ENCODE measurements around the gene SOX3. TPM values are rescaled to one million over a fixed set of nuclear protein-coding genes. Genes with fewer than 3 reads are reported as not detected.

Gene SOX3
- total RNA-seq, 1 donor from 2014 or later, result not detected

- ATAC-seq, result no peak
Observed at GRCh38 chrX:140492066-140492994, 12.5 kb downstream of the SOX3 start.

- ATAC-seq, result no peak
Observed at GRCh38 chrX:140480765-140481164, 24.1 kb downstream of the SOX3 start.

GRCh38 chrX:140477987-140478386, 26.9 kb downstream of the SOX3 start:
- ATAC-seq, result no peak

- ATAC-seq, result no peak
Observed at GRCh38 chrX:140475025-140475424, 29.8 kb downstream of the SOX3 start.

- ATAC-seq, result no peak
Observed at GRCh38 chrX:140467211-140467610, 37.7 kb downstream of the SOX3 start.

Other genes with a start within 250 kb of the SOX3 start
- gene LINC00632, start 204.7 kb upstream of the SOX3 start, total RNA-seq, result 3.1 TPM